Stimulated activated CD4-positive, alpha-beta T cell treated with anti-CD3 and anti-CD28 coated beads, Interleukin-2, amount 100 ng/mL, for 4 hours (primary cell): ENCODE results near the gene GRM7.

Source experiments
- DNase-seq: peaks from one replicate; pipeline ENCODE4 v3.0.0-alpha.2; 2020; ENCODE audit warnings: low read depth

GRM7 gene

DNA sequence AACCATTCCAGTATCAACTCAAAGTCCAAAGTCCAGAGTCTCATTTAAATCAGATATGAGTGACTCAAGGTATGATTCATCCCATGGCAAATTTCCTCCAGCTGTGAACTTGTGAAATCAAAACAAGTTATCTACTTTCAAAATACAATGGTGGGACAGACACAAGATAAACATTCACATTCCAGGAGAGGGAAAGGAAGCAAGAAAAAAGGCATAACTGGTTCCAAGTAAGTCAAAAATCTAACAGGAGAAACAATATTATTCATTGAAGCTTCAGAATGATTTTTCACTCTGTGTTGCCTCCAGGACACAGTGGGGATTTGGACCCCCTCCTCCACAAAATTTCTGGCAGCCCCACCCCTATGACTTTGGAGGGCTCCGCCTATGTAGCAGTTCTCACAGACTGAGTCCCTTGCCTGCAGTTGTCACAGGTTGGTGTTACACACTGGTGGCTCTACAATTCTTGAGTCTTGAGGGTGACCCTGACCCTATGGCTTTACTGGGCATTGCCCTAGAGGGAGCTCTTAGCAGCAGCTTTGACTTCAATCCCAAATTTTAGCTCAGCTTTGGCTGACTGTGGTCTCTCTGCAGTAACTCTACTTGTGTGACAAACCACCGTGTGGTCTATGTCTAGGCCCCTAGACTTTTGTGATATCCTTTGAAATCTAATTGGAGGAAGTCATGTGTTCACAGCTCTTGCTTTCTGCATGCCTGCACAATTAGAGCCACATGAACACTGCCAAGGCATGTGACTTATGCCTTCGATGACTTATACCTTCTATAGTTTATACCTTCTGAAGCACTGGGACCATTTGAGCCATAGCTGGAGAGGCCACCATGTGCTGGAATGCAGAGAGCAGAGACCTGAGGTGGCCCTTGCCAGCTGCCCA is 644.2 kb downstream of the GRM7 start:
- no peak for DNase-seq

DNA sequence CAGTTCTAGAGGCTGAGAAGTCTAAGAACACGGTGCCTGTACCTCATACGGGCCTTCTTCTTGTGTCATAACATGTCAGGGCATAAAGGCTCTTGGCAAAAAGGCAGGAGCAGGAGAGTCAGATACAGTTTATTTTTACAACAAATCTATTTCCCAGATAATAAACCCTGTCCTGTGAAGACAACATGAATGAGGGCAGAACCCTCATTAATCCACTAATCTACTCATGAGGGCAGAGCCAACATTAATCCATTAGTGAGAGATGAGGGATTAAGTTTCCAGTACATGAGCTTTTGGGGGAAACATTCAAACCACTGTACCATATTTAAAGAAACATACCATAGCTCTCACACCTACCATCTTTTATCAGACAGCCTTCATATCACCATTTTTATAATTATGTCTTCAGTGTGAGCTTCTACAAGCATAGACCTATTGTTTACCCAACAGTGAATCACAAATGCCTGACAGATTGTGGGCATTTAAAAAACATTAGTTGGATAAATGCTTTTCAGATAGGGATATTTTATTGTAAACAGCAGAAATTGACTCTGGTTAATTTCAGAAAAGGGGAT is 645.8 kb downstream of the GRM7 start:
- DNase-seq, result no peak

DNA sequence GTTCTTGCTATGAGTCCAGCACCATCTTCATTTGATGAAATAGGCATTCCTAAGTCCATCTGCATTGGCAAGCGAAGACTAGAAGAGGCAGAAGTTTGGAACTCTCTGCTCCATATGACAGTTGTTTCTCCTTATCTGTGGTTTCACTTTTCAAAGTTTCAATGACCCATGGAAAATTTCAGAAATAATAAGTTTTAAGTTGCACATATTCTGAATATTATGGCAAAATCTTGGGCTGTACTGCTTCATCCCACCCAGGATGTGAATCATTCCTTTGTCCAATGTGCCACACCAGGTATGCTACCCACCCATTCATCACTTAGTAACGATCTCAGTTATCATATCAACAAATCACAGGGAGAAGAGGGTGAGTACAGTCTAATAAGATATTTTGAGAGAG is 647.9 kb downstream of the GRM7 start:
- no peak for DNase-seq

DNA sequence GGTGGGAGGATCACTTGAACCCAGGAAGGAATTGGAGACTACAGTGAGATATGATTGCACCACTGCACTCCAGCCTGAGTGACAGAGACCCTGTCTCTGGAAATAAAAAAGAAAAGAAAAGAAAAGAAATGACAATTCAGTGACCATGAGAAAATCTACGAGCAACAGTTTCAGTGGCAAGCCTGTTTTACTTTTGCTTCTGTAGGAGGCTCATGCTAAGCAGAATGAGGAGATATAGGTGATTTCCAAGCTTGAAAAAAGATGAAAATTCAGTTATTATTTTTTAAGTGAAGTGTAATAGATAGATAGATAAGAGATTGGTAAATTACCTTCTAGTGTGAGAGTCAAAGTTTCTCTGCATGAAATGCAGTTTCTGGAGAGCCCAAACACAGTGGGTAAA is 651.1 kb downstream of the GRM7 start:
- no peak for DNase-seq

DNA sequence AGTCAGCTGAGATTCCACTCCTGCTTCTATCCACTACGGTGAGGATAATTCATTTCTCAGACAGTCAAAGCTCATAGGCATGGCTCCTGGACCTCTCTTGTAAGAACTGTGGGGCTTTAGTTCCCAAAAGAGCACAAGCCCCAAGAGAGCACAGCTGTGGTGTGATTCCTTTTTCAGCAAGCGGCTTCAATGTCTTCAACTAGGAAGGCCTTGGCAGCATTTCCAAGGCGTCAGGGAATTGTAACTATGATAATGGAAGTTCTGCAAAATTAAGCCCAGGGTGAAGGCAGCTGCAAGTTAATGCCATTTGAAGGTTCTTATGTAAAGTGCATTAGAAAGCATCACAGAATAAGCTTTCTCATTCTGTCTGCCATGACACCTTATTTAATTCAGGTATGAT is 657.1 kb downstream of the GRM7 start:
- DNase-seq, result no peak

DNA sequence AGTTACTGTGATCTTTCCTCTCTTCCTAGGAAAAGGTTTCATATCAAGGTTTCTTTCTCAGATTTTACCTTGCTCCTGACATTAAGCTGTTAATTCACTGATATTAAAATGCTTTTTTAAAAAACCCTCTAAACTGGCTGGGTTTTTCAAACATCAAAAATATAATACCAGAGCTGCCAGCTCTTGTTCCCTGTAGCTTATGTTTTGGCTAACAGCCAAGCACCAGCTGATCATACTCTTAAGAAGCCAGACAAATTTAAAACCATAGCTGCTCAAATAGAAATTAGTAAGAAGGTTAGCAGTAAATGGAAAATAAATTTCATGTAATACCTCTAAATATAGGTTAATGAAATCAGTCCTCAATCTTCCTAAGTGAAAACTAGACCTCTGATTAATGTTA is 657.5 kb downstream of the GRM7 start:
- DNase-seq, result no peak

DNA sequence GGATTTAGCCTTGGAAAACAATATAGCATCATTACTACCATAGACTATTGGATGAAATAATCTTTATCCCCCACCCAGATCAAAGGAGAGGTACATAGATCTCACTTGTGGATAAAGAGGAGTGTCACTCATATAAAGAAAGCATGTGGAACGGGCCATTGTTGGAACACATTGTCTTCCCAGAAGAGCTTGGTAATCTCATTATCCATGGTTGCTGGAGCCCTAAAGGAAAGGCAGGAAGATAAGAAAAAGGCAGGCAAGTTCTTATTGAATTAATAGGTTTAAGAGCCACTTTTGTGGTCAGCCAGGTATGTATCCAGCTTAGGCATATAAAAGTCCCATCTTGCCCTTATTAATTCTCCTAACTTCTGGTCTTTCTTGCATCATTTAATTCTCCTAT is 659.1 kb downstream of the GRM7 start:
- no peak for DNase-seq

DNA sequence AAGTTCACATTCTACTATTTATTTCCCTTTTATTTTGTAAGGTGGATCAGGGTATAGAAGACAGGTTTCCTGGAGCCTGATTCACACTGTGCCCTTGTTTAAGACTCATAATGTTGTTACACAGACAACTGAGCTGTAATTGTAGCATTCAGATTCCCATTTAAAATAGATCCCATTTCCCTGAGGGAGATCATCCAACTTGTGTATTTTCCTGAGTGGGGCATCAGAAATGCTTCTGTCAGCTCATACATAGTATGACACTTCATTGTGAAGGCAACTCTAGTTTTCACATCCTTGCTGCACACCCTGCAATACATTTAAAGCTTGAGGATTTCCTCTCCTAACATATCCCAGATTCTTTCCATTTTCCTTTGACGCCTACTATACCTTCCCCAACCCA is 659.7 kb downstream of the GRM7 start:
- DNase-seq, result no peak

DNA sequence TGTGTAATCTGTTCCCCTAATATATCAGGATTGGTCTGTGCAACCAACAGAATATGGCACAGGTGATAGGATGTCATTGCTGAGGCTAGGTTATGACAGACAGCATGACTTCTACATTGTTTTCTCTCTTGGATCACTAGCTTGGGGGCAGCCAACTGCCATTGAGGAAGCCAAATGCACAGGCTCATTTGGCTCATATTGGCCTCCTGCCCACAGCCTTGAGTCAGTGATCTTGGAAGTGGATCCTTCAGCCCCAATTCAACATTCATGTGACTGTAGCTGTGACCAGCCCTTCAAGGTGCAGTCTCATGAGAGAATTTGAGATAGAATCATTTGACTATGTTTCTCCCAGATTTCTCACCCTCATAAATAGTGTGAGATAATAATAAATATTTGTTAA is 675.6 kb downstream of the GRM7 start:
- DNase-seq, result no peak

DNA sequence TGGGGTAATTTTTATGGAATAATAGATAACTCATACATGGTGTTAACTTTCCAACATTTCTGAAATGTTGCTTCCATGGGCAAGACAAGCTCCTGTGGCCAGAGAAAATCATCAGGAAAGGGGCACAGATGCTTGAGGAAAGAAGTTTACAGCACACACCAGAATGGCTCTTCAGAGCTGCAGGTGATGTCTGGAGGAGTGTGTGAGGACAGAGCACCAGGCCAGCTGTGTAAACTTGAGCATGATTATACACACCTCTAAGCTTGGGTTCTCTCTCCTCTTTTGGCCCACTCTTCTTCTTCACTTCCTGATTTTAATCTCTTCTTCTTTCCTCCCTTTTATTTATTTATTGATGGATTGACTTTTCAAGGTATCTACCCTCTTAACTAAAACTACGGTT is 676.0 kb downstream of the GRM7 start:
- DNase-seq, result no peak

DNA sequence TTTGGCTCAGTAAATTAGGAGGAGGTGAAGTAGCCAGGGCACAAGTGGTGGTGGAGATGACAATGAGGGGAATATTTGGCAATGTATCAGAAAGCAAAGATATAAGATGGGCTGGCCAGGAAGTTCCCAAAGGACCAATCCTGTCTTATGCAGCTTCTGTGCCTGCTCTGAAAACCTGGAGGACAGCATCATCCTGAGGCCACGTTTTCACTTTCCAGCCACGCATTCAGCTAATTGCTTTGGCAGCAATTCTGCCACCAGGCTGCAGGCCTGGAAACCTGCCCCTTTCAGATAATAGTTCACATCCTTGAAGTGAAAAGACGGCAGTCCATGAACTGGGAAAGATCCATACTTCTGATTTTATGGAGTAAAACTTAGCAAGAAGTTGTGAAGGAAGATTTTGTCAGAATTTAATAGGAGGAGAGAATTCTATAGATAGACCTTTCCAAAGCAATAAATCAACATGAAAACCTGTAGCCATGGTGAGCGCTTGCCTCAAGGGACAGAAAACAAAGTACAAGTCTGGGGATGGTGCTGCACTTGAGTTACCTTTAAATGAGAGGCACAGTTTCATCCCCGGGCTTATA is 682.5 kb downstream of the GRM7 start:
- DNase-seq, result no peak

DNA sequence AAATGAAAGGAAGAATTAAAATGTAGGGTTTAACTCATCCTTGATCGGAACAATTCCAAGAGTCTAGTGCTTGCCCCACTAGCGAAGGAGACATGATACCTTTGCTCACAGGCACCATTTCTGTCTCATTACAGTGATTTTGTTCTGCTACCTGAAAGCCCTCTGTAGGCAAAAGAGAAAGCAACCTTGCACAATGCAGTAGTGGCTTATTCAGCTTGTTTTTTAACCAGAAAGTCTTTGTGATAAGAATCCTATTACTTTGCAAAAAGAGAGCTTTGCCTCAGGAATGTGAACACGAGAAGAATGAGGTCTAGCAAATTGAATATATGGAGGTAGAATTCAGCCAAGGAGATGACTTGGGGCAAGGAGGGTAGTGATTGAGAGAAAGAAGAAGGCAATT is 684.4 kb downstream of the GRM7 start:
- no peak for DNase-seq

DNA sequence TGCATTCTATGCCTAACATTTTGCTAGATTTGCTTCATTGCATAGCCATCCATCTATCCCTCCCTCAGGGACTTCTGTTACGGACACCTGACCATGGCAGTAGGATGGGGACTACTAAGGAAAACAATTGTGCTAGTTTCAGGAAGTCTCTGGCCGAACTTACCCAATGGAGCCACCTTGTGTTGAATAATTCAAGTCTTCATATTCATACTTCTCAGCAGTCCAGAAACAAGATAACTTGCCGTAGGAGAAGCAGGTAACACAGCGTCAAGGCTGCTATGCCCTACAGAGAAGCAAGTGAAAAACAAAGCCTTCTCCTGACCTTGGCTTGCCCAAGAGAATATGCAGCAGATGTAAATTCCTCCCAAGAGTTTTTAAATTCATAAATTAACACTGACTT is 685.3 kb downstream of the GRM7 start:
- DNase-seq, result no peak

DNA sequence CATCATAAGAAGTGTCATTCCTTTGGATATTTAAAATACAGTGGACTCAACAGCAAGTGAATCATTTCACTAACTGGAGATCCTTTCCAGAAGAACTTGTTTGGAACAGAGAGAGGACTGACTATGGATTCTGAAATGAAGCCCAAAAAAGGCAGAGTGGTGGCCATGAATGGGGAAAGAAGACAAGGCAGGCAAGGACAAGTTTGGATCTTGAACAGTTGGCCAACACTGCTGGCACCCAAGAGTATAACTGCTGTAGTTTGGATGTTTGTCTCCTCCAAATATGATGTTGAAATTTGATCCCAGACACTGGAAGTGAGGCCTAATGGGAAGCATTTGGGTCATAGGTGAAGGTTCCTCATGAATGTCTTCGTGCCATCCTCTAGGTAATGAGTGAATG is 686.9 kb downstream of the GRM7 start:
- DNase-seq, result no peak

DNA sequence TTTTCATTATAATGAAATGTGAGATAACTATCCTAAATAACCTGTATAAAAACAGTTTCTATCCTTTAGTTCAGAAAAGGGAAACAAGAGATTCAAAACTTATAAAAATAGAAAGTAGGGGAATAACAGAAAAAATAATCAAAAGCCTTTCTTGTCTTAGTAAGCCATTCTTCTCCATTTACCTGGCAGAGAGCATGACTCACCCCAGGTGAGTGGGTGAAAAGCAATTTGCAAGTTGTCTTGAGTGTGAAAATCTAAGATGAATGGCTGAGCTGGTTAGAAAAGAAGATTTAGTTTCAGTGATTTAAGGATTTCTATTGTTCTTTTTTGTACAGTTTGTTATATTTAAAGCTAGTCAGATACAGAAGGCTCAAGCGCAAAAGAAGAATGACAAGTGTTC is 702.0 kb downstream of the GRM7 start:
- no peak for DNase-seq

DNA sequence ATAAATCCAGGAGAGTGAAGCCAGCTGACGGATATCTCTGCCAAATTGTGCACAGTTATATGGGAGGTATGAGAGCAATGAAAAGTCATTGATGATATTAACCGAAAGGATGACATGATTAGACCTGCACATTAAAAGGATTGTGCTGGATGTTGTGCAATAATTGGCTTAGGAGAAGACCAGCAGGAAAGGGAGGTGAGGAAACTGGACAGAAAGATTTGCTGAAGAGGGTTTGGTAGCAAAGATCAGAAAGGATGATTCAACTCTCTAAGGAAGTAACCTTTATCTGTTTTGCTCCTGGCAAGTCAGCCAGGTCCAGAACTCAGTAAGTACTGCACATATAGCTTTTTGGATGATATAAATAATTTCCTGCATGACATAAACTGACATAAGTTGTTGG is 704.7 kb downstream of the GRM7 start:
- no peak for DNase-seq

DNA sequence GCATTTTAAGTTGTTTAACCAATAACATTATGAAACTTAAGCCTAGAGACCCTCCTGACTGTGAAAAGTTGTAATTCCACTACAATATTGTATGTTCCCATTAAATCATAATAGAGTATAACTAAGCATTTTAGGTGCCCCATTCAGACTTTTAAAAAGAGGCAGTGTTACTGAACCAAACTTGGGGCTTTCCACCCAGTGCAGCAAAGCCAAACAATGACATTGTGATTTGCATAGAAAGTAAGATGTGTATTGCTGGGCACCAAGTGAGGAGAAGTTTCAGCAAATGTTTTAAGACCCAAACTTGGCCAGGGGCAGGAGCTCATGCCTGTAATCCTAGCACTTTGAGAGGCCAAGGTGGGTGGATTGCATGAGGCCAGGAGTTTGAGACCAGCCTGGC is 706.2 kb downstream of the GRM7 start:
- no peak for DNase-seq

DNA sequence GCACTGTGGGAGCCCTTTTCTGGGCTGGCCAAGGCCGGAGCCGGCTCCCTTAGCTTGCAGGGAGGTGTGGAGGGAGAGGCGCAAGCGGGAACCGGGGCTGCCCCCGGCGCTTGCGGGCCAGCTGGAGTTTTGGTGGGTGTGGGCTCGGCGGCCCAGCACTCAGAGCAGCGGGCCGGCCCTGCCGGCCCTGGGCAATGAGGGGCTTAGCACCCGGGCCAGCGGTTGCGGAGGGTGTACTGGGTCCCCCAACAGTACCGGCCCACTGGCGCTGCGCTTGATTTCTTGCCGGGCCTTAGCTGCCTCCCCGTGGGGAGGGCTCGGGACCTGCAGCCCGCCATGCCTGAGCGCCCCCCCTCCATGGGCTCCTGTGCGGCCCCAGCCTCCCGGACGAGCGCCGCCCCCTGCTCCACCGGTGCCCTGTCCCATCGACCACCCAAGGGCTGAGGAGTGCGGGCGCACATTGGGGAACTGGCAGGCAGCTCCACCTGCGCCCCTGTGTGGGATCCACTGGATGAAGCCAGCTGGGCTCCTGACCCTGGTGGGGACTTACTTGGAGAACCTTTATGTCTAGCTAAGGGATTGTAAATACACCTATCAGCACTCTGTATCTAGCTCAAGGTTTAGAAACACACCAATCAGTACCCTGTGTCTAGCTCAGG is 707.7 kb downstream of the GRM7 start:
- no peak for DNase-seq

DNA sequence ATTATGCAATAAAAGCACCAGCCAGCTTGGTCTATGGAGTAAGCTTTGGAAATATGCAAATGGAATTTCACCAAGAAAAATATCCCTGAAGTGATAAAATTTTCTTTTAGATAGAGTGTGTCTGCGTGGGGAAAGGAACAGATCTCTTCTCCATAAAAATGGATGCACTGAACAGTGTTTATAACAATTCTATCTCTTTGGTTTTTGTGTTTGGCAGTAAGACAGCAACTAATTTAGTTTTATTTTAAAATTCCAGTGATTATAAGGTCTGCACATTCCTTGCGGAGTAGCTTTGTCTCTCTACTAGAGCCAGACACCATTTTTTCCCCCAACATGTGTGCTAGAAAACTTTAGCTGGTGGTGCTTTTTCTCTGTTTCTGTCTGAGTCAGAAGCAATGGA is 712.4 kb downstream of the GRM7 start:
- DNase-seq, result no peak

DNA sequence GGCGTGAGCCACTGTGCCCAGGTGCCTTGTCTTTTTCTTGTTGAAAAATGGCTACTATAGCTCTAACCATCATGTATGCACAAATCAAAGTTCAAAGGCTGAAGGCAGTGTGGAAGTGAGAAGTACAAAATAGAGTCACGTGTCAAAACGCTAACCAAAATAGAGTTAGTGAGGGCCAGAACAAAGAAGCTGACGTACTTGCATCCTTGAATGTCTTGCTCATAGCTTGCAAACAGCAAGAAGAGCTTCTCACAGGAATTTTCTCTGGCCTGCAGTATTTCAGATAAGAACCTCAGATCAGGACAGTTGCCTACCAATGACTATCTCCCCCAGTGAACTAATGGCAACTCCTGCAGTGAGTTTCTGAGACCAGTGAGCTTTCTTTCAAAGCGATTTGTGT is 713.5 kb downstream of the GRM7 start:
- DNase-seq, result no peak

DNA sequence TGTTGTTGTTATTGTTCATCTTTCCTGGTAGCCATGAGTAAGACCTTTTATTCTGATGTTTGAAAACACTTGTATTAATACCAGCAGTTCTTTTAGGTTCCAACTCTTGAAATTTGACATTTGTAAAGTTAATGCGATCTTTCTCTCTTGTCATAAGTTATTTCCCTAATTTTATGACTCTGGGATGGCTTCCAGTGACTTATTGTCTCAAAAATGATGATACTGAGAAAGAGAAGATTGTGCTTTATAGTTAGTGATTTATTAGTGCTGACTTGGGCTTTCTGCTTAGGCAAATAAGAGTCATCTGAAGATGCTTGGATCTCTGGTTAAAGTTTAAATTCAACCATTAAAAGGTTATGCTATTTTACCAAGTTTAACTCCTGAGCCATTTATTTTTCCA is 715.2 kb downstream of the GRM7 start:
- no peak for DNase-seq

DNA sequence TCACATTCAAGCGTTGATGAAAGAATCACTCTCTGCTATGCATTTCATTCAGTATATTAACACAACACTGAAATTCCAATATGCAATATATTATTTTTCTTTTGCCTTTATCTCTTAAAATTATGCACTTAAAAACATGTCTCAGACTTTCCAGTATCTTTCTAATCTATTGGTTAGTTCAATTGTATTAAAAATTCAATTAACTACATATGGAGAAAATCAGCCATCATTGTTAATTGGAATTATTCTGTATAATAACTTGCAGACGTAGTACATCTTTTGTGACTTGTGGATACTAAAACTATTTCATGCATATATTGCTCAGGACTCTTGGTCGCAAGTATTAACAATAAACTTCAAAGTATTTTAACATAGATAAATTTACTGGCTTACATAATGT is 715.6 kb downstream of the GRM7 start:
- DNase-seq, result no peak

DNA sequence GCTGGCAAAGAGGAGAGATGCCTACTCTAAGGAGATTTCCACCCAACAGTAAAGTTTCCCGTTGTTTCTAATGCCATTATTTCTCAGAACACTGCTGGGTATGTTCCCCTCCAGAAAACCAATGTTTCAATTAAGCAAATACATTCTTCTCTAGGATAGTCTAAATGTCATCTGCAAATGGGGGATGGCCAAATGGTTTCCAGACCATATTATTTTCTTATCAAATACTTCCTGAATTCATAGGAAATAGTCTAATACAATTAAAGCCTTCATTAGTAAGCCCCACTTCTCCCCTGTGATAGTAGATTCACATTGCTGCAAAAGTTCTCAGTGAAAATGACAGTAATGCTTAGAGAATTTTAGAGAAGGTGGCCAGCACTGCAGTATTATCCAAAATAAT is 716.6 kb downstream of the GRM7 start:
- DNase-seq, result no peak
